CD4-positive, alpha-beta T cell treated with Interleukin-1 beta for 1 hour (primary cell): ENCODE results near the gene PLEKHG4B.
"Not testable (repeated sequence)": the region's sequence is repeated elsewhere in the genome, so short reads cannot be mapped to it uniquely, and the experiment has no call there.

Experiments used
- DNase-seq, 2 donors: peaks; one replicate each; pipeline ENCODE4 v3.0.0-alpha.2; 2020 to 2022

The PLEKHG4B gene

DNA sequence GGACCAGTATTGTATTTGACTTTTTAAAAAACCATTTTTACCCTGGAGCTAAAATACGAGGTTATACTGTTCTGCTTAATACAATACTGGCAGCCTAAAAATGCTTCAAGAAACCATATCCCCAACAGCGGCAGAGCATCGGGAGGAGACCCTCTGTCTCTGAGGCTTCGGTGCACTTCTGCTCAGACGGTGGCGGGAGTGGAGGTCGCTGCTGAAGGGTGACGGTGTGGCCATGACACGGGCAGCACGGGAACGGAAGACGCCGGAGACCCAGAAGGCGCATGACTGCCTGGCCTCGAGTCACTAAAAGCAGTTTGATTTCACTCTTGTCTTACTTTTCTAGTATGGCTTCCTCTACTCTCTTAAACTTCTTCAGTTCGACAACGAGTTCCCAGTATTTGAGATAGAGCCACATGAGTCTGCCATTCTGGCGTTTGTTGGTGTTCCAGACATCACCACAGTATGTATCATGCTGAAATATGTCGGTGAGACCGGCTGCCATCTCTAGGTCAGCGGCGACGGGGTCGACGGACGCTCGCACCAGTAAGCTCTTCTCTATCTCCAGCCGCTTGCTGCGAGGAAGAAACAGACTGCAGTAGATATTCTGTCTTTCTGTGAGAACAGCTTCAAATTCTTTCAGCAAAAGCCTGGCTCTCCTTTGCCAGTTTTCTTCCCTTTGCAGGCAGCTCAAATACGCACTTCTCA is 113.2 kb downstream of the PLEKHG4B start:
- no peak for DNase-seq

- DNase-seq = no peak
Observed at GRCh38 chr5:206406-206805, 114.4 kb downstream of the PLEKHG4B start.

DNA sequence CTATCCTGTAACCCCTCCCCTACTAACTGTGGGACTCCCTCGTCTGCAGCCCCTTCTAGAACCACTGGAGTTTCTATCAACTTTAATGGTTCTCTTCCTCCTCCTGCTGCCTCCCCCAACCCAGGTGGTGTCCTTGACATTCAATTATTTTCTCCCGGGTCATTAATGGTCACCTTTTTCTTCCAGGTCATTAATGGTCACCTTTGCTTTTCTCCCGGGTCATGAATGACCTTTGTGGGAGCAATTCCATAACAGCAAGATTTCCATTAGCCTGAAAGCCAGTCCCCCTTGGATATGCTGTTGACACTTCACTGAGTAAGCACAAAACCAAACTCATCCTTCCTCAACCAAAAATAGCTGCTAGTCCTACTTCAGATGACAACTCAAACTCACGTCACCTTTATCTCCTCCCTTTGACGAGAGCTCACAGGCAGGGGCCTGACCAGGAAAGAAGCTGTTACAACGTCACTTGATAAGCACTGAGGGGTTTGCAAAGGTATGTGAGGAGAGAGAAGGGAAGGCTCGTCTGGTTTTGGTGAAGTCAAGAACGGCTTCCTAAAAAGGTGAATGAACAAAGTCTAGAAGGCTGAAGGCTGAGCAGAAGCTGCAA is 115.1 kb downstream of the PLEKHG4B start:
- DNase-seq = no peak

DNA sequence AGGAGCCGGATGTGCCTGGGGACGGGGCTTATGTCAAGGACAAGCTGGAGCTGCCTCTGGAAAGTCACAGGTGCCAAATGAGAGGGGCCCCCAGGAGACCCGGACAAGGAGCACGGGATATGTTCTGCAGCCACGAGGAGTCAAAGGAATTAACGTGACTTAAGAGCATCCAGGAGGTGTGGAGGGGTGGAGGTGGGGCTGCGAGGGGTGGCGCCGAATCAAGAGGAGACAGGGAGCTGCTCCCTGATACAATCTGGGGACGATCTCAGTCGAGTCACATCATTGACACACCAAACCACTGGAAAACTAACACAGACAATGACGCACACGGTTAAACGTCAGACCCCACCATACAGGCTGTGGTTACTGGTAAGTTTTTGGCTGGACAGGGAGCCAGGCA is 115.6 kb downstream of the PLEKHG4B start:
- no peak for DNase-seq

DNA sequence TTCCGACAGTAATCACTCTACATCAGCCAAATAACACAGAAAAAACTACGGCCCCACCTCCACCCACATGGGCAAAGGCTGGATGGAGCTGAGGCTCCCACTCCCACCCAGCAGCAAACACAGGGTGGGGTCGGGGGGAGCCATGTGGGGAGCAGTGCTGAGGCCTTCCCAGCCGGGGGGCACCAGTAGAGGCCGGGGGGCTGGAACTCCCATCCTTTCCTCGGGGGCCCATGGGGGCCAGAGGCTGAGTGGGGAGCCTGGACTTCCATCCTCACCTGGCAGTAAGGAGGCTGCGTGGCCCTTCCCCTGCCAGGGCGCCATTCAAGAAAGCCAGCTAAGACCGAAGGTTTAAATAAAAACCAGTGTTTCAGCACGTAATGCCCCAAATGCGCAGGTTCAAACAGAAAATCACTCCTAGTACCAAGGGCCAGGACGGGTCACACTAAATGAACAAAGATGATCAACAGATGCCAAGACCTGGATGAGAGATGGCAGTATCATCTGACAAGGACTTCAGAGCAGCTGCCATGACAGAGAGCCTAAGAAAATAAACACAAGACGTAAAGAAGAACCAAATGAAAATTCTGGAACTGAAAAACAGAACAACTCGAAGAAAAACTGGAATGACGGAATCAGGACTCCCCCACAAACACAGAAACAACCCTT is 116.6 kb downstream of the PLEKHG4B start:
- DNase-seq = no peak

DNA sequence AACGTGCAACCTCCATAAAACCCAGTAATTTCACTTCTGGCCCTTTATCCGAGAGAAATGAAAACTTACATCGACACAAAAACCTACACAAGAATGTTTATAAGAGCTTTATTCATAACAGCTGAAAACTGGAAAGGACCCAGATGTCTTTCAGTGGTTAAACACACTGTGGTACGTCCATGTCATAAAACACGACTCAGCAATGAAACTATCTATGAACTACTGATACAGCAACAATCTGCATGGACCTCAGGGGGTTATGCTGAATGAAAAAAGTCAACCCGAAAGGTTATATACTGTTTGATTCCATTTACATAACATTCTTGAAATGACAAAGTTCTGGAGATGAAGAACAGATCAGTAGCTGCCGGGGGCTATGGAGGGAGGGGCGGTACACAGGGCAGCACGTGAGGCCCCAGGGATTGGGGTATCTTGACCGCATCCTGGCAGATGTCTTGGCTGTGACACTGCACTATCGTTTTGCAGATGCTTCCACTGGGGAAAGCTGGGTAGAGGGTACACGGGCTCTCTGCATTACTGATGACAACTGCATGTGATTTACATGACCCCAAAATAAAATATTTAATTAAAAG is 121.9 kb downstream of the PLEKHG4B start:
- no peak for DNase-seq

- not testable (repeated sequence) for DNase-seq
Observed at GRCh38 chr5:215256-215655, 123.3 kb downstream of the PLEKHG4B start.

GRCh38 chr5:216076-216475 is 124.1 kb downstream of the PLEKHG4B start:
- DNase-seq = not testable (repeated sequence)

GRCh38 chr5:217494-218456 is 125.8 kb downstream of the PLEKHG4B start, which contains the start of the genes CCDC127 and SDHA:
TSS of gene CCDC127 (minus strand) at chr5:218153. CDS start at chr5:216849, 1,304 bp downstream.
TSS of gene SDHA (plus strand) at chr5:218320. CDS start at chr5:218356, 36 bp downstream.
- DNase-seq = peak; percentile 97 to 98

DNA sequence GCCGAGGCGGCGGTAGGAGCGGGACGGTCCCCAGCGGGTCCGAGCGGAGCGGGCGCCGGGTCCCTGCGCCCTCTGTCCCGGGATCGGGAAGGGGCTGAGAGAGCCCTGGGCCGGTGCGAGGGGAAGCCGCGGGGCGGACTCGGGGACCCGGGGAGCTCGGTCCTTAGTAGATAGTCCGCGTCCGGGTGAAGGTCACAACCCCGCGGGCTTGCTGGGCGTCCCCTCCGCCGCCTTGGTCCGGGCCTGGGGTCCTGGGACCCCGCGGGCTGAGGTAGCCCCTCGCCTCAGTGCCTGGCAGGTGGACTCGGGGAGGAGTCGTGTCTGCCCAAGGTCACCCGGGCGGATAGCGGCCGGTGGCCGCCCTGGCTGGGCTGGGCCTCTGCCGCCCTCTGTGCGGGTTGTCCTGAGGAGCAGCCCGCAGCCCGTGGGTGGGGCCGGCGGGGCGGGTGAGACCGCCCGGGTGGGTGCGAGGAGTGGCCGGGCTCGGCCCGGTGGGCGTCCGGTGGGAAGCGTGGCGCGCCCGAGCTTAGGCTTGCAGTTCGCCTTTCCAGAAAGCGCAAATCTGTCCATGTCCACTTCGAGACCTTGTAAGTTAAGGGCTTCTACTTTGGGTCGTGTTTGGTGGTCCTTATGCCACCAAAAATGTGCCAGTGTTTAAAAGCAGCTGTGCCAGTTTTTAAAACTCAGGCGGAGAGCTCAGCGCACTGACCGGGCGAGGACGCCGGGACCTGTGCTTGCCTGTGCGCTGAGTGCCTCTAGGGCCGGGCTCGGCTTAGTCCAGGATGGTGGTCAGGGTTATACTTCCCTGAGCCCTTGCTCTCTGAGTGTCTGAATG is 126.7 kb downstream of the PLEKHG4B start:
- peak in 1 of 2 donors; percentile 19 for DNase-seq

- peak; percentile 34 to 41 for DNase-seq
Observed at GRCh38 chr5:219460-219863, 127.5 kb downstream of the PLEKHG4B start.

- DNase-seq = peak in 1 of 2 donors; percentile 51
Observed at GRCh38 chr5:219991-220390, 128.0 kb downstream of the PLEKHG4B start.

- DNase-seq = not testable (repeated sequence)
Observed at GRCh38 chr5:222951-223715, 131.2 kb downstream of the PLEKHG4B start.

DNA sequence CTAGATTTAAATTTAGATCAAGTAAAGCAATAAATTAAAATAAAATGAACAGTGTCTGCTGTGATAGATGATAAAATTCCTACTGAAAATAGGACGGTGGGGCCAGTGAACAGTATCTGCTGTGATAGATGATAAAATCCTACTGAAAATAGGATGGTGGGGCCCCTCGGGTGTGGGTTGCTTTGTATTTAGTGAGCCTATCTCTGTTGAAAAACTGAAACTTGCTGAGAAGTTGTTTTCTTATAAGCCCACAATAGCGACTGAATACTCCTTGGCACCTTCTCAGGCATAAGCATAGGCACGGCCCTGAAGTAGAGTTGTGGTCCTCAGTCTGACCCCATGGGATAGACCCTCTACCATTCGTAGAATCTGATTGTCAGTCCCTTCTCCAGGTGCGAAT is 131.8 kb downstream of the PLEKHG4B start:
- no peak for DNase-seq

GRCh38 chr5:225334-225733 is 133.4 kb downstream of the PLEKHG4B start:
- DNase-seq = no peak

DNA sequence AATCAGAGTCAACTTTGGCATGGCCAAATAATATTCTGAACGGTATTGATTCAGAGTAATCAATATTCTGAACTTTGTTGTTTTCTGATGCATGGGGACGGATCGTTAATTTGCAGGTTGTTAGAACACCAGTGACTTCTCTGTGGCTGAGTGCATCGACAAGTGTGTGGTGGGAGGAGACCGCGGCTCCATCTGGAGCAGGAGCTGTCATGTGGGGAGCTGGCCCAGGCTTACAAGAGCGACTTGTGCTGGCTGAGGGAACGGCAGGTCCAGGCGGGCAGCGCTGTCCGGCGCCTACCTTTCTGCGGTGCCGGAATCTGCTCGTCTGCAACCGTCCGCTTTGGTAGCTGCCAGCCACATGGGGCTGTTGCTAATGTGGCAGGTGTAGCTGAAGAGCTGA is 135.4 kb downstream of the PLEKHG4B start:
- DNase-seq = not testable (repeated sequence)

- DNase-seq = no peak
Observed at GRCh38 chr5:228886-229285, 136.9 kb downstream of the PLEKHG4B start.

GRCh38 chr5:230711-231110 is 138.7 kb downstream of the PLEKHG4B start:
- no peak for DNase-seq

GRCh38 chr5:231661-232060 is 139.7 kb downstream of the PLEKHG4B start:
- no peak for DNase-seq

DNA sequence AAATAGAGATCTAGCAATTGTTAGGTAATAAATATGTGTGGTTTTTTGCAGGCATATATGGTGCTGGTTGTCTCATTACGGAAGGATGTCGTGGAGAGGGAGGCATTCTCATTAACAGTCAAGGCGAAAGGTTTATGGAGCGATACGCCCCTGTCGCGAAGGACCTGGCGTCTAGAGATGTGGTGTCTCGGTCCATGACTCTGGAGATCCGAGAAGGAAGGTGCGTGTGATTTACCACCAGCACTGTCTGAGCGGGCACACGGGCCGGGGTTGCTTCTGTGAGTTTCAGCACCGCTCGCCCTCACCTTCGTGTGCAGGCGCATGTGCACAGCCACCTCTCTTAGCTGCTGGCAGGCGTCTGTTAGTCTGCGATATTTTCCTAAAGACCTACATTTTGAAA is 141.5 kb downstream of the PLEKHG4B start:
- DNase-seq = not testable (repeated sequence)
